Fibroblast of lung (primary cell): ENCODE measurements around the gene DHH. TPM values are rescaled to one million over a fixed set of nuclear protein-coding genes. Genes with fewer than 3 reads are reported as not detected.

Experiments used
- DNase-seq, 2 donors: peaks; one replicate each; pipeline versions ENCODE4 v3.0.0 to v3.0.0-alpha.2; 2010; ENCODE audit warnings: low read depth in 2 of 2
- H2AFZ ChIP-seq: 2 replicates; pipeline ENCODE4 v1.5.1; 2012; ENCODE audit warnings: low read length, control low read depth, inconsistent platforms
- H3K27ac ChIP-seq: 2 replicates; pipeline ENCODE4 v1.5.1; 2011; ENCODE audit warnings: low read length, control low read depth; ENCODE audit not compliant: insufficient read depth
- H3K27me3 ChIP-seq: 2 replicates; pipeline ENCODE4 v1.5.1; 2011; ENCODE audit warnings: mild to moderate bottlenecking, low read length; ENCODE audit not compliant: control insufficient read depth, insufficient read depth
- H3K36me3 ChIP-seq: 2 replicates; pipeline ENCODE4 v1.5.1; 2011; ENCODE audit warnings: low read length; ENCODE audit not compliant: control insufficient read depth, insufficient read depth
- H3K4me1 ChIP-seq: 2 replicates; pipeline ENCODE4 v1.5.1; 2011; ENCODE audit warnings: low read length; ENCODE audit not compliant: control insufficient read depth, insufficient read depth; ENCODE audit errors: extremely low read depth
- H3K4me2 ChIP-seq: 2 replicates; pipeline ENCODE4 v1.5.1; 2011; ENCODE audit warnings: low read length, control low read depth; ENCODE audit not compliant: insufficient read depth; ENCODE audit errors: extremely low read depth
- H3K4me3 ChIP-seq, 4 experiments: fragments of 200-600 bp in 1 of 4; sonication (generic) in 1 of 4; replicated peaks in 1 of 4; 2 replicates each; pipeline ENCODE4 v1.5.1; 2011 to 2016; ENCODE audit warnings: low read length in 4 of 4, low read depth in 3 of 4, mild to moderate bottlenecking in 3 of 4, control low read depth in 2 of 4, inconsistent platforms in 1 of 4, mixed read lengths in 1 of 4; ENCODE audit not compliant: insufficient read depth in 1 of 4; ENCODE audit errors: control extremely low read depth in 1 of 4
- H3K79me2 ChIP-seq: 2 replicates; pipeline ENCODE4 v1.5.1; 2012; ENCODE audit warnings: mild to moderate bottlenecking, low read length, inconsistent platforms; ENCODE audit not compliant: control insufficient read depth, insufficient read depth
- H3K9ac ChIP-seq: 2 replicates; pipeline ENCODE4 v1.5.1; 2011; ENCODE audit warnings: mild to moderate bottlenecking, low read length, control low read depth; ENCODE audit not compliant: insufficient read depth
- H3K9me3 ChIP-seq: 2 replicates; pipeline ENCODE4 v1.5.1; 2012; ENCODE audit warnings: low read depth, low read length; ENCODE audit not compliant: control insufficient read depth, insufficient read depth
- H4K20me1 ChIP-seq: 2 replicates; pipeline ENCODE4 v1.5.1; 2011; ENCODE audit warnings: low read length; ENCODE audit not compliant: control insufficient read depth, insufficient read depth; ENCODE audit errors: extremely low read depth
- EZH2 ChIP-seq: IDR thresholded peaks from 2 replicates; pipeline ENCODE4 v1.5.1; 2012; ENCODE audit warnings: low read length, control low read depth, mild to moderate bottlenecking; ENCODE audit errors: missing control alignments
- polyA plus RNA-seq, 2 donors: library from polyadenylated mRNA; depleted of rRNA in 1 of 2; stranded (reverse) in 1 of 2; unstranded in 1 of 2; fragments of >200 nt; gene quantifications; 2 replicates each; pipeline ENCODE4 v1.2.1, GENCODE V29; 2011 to 2012; ENCODE audit warnings: missing spikeins in 1 of 2
- total RNA-seq: library from RNA; depleted of rRNA; stranded (reverse); fragments of >200 nt; gene quantifications from 2 replicates; pipeline ENCODE4 v1.2.1, GENCODE V29; 2014
- TF ChIP-seq, protein P1 (sequence below), 2 donors: IDR thresholded peaks in 1 of 2; conservative IDR thresholded peaks in 1 of 2; 1 replicate in 1 of 2; 2 replicates in 1 of 2; pipeline ENCODE4 v1.5.1; 2011 to 2012; ENCODE audit warnings: low read length in 2 of 2, control low read depth in 1 of 2, inconsistent platforms in 1 of 2, low read depth in 1 of 2, mild to moderate bottlenecking in 1 of 2

DHH gene
- total and polyA plus RNA-seq, 2 donors (not counting 1 experiment from before 2014, with no cell fraction given) = under 0.01 to 0.01 TPM

DNA sequence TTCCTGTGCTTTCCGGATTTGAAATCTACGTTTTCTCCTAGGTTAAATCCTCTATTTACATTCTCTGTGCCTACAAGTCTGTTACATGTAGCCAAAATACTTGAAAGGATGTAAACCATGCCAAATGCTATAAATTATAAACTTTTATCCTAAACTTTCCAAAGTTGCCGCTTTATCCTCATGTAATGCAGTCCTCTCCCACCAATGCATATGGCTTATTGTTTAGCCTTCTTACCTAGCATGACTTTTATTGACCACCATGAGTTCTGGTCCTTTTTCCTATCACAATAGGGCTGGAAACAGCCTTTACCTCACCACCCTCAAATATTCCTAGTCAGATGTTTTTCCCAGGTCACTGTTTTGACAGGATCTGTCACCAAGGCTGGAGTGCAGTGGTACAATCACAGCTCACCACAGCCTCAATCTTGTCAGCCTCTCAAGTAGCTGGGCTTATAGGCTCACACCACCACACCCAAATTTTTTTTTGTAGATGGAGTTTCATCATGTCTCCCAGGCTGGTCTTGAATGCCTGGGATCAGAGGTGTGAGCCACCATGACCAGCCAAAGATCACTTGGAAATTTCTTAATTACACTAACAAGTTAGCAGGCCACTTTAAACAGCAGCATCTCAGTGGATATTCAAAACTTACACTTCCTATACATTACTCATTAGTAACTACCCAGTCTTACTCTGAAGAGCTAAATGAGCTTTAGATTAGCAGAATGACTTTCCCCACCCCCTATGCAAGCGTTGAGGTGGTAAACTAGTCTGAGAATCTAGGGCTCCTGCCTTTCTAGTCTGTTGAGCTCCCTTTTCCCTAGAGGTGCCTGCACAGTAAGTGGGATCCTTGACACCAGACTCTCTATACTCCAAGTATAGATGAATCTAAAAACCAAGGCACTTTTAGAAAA, 32.5 kb upstream of the DHH start:
- H3K4me1 ChIP-seq = peaks cover 1% of the 10 kb centered on the region
- no peak overlapping the region for H3K27ac ChIP-seq
- peaks cover 2% of the 10 kb centered on the region for H4K20me1 ChIP-seq
- no peak overlapping the region for H3K9ac ChIP-seq
- peaks cover 30% of the 10 kb centered on the region for H3K79me2 ChIP-seq
- no peaks in the 10 kb centered on the region for H3K9me3 ChIP-seq
- peaks cover 15% of the 10 kb centered on the region for H3K36me3 ChIP-seq
- DNase-seq = no peak
- H3K4me2 ChIP-seq = no peak overlapping the region
- no peak overlapping the region for H2AFZ ChIP-seq
- no peak for TF ChIP-seq EZH2
- no peaks in the 10 kb centered on the region for H3K27me3 ChIP-seq
- no peak overlapping the region for H3K4me3 ChIP-seq

DNA sequence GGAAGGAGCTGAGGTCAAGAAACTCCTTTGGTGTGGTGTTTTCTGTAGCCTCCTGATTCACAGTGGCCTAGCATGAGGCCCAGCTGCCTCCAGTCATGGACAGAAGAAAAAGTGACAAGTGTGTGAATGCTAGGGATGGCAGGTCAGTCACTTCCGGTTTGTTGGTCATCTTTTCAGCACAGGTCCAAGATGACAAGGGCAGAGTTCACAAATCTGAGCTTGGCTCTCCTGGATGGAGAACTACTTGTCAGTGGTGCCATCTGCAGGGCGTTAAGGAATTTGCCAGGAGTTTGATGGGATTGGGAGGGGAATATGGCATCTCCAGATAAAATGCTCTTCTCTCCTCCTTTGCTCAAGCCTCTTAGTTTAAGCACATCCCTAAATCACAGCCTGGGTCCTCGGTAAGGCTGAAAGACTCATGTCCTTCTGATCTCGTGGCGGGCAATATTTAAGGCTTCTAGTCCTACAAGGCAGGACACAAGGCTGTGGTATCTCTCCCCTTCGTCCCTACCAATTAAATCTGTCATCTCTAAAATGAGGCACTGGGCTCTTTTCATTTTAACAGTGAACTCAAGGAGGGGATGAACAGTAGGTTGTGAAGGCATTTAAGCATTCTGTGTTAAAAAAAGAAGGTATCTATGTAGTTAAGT, 26.6 kb upstream of the DHH start:
- Histone ChIP-seq H4K20me1 (no peaks in the 10 kb centered on the region), H3K79me2 (no peaks in the 10 kb centered on the region), H3K36me3 (no peaks in the 10 kb centered on the region), H3K9me3 (no peaks in the 10 kb centered on the region), H3K9ac (no peak overlapping the region), H3K4me3 (no peak overlapping the region), H3K4me1 (no peaks in the 10 kb centered on the region), H3K4me2 (no peak overlapping the region), H3K27me3 (no peaks in the 10 kb centered on the region), H3K27ac (no peak overlapping the region), H2AFZ (peak overlapping the region; percentile 69)
- TF ChIP-seq, protein P1, sequence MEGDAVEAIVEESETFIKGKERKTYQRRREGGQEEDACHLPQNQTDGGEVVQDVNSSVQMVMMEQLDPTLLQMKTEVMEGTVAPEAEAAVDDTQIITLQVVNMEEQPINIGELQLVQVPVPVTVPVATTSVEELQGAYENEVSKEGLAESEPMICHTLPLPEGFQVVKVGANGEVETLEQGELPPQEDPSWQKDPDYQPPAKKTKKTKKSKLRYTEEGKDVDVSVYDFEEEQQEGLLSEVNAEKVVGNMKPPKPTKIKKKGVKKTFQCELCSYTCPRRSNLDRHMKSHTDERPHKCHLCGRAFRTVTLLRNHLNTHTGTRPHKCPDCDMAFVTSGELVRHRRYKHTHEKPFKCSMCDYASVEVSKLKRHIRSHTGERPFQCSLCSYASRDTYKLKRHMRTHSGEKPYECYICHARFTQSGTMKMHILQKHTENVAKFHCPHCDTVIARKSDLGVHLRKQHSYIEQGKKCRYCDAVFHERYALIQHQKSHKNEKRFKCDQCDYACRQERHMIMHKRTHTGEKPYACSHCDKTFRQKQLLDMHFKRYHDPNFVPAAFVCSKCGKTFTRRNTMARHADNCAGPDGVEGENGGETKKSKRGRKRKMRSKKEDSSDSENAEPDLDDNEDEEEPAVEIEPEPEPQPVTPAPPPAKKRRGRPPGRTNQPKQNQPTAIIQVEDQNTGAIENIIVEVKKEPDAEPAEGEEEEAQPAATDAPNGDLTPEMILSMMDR (conservative IDR thresholded peaks at IDR 0.05 in 1 of 2, IDR thresholded peaks at IDR 0.05 in 1 of 2; ENCODE audit: low read depth in 1 of 2, low read length in 2 of 2) = peak; percentile 72 to 81
- TF ChIP-seq EZH2 = no peak
- peak; percentile 50 to 78 for DNase-seq

DNA sequence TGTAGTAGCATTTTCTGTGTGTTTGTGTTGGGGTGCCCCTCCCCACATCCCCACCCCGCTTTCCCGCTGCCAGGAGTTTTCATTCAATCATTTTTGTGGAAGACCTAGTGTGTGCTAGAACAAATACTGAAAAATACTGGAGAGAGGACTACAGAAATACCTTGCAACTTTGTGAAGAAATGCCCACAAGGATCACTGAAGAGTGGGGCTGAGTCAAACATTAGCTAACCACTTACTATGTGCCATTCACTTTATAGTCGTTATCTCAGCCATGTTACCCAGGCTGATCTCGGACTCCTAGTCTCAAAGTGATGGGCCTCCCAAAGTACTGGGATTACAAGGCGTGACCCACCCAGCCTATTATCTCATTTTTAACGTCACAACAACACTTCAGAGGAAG, 16.6 kb upstream of the DHH start:
- peak overlapping the region; percentile 17 for H3K9ac ChIP-seq
- H3K27me3 ChIP-seq = no peaks in the 10 kb centered on the region
- peak overlapping the region; percentile 93 for H2AFZ ChIP-seq
- TF ChIP-seq EZH2 = no peak
- TF ChIP-seq, protein P1 (conservative IDR thresholded peaks at IDR 0.05 in 1 of 2, IDR thresholded peaks at IDR 0.05 in 1 of 2; ENCODE audit: low read depth in 1 of 2, low read length in 2 of 2) = no peak
- peak overlapping the region; percentile 81 for H3K4me2 ChIP-seq
- H3K4me3 ChIP-seq = peak overlapping the region; percentile 38 to 95 (median 66)
- peak in 1 of 2 donors; percentile 18 for DNase-seq
- no peaks in the 10 kb centered on the region for H4K20me1 ChIP-seq
- peaks cover 5% of the 10 kb centered on the region for H3K36me3 ChIP-seq
- peaks cover 5% of the 10 kb centered on the region for H3K4me1 ChIP-seq
- no peaks in the 10 kb centered on the region for H3K9me3 ChIP-seq
- H3K79me2 ChIP-seq = peaks cover 18% of the 10 kb centered on the region
- H3K27ac ChIP-seq = peak overlapping the region; percentile 66
